ENCODE results near the gene UBE2E3.

- TF ChIP-seq CTCF (IDR thresholded peaks at IDR 0.05) (no peak), POLR2AphosphoS5 (IDR thresholded peaks at IDR 0.05; ENCODE audit: low read depth, low read length) (no peak), SIN3A (IDR thresholded peaks at IDR 0.05; ENCODE audit: borderline replicate concordance, insufficient read depth, low read depth, low read length) (no peak)
Measured at GRCh38 chr2:180944372-180944771, 36.0 kb upstream of the UBE2E3 start.

Data from Panc1 (cell line).